ENCODE results near the gene MLLT6. TPM values are rescaled to one million over a fixed set of nuclear protein-coding genes. Genes with fewer than 3 reads are reported as not detected.
A peak's percentile ranks its signal among the peaks of the same experiment; 100 is the strongest.

MLLT6 gene
- total and polyA plus RNA-seq, 9 donors = 52.3 to 278 (median 170) TPM

DNA sequence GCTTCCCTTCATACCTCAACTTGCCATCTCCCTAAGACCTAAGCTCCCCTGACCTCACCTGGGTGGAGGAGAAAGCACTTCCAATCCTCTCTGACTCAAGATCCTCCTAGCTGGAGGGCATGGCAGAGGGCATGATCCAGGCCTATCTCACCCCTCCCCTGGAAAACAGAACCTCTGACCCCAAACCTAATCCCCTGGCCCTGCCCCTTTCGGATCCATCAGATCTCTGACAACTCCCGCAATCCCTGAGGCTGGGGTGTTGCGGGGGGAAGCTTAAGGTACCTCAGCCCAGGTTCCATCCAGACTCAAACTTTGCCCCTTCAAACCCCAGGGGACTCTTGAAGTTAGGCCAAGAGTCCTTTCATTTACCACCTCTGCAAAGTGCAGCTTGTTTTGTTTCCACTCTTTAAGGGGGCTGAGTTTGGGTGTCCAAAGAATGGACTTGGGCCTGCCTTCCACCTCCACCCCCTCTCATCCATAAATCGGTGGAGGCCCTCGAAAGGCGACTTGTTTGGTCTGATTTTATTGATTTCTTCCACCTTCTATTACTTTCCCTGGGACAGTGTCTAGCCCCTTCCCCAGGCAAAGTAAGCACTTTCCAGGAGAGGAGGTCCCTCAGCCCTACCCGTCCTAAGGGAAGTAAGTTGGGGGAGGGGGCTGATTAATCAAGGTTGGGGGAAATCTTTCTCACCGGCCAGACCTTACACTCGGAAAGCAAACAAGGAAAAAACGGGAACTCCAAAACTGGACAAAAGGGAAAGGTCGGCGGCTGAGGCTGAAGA is 32.9 kb upstream of the MLLT6 start:
- Histone ChIP-seq H3K4me1 (ENCODE audit: insufficient read depth) (no peaks in the 10 kb centered on the region), H3K36me3 (no peaks in the 10 kb centered on the region), H3K9me3 (no peaks in the 10 kb centered on the region), H3K4me3 (no peak overlapping the region), H3K27ac (no peak overlapping the region), H3K27me3 (no peaks in the 10 kb centered on the region)
- 80 to 86% (median 81%) methylated on average over 12 of the region's 12 CpGs for WGBS, 3 donors
- TF ChIP-seq, protein P1, sequence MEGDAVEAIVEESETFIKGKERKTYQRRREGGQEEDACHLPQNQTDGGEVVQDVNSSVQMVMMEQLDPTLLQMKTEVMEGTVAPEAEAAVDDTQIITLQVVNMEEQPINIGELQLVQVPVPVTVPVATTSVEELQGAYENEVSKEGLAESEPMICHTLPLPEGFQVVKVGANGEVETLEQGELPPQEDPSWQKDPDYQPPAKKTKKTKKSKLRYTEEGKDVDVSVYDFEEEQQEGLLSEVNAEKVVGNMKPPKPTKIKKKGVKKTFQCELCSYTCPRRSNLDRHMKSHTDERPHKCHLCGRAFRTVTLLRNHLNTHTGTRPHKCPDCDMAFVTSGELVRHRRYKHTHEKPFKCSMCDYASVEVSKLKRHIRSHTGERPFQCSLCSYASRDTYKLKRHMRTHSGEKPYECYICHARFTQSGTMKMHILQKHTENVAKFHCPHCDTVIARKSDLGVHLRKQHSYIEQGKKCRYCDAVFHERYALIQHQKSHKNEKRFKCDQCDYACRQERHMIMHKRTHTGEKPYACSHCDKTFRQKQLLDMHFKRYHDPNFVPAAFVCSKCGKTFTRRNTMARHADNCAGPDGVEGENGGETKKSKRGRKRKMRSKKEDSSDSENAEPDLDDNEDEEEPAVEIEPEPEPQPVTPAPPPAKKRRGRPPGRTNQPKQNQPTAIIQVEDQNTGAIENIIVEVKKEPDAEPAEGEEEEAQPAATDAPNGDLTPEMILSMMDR (IDR thresholded peaks at IDR 0.05) = no peak
- TF ChIP-seq POLR2A (IDR thresholded peaks at IDR 0.05) (no peak), EP300 (IDR thresholded peaks at IDR 0.05) (no peak)
- intact Hi-C loops (cut with DNase I) = no loop called here
- DNase-seq = no peak

- Histone ChIP-seq H3K36me3 (no peaks in the 10 kb centered on the region), H3K27me3 (no peaks in the 10 kb centered on the region), H3K4me3 (no peak overlapping the region), H3K4me1 (ENCODE audit: insufficient read depth) (no peaks in the 10 kb centered on the region), H3K9me3 (no peaks in the 10 kb centered on the region), H3K27ac (no peak overlapping the region)
- TF ChIP-seq, protein P1 (IDR thresholded peaks at IDR 0.05) = no peak
- no peak for TF ChIP-seq EP300 (IDR thresholded peaks at IDR 0.05)
- TF ChIP-seq POLR2A (IDR thresholded peaks at IDR 0.05) = no peak
- peak in 2 of 5 donors; percentile 28 to 47 for DNase-seq
- WGBS, 3 donors = 17 to 21% (median 18%) methylated on average over 43 to 46 of the region's 46 CpGs
- intact Hi-C loops (cut with DNase I) = no loop called here
These were observed 32.0 kb upstream of the MLLT6 start for GRCh38 chr17:38672788-38673706.

DNA sequence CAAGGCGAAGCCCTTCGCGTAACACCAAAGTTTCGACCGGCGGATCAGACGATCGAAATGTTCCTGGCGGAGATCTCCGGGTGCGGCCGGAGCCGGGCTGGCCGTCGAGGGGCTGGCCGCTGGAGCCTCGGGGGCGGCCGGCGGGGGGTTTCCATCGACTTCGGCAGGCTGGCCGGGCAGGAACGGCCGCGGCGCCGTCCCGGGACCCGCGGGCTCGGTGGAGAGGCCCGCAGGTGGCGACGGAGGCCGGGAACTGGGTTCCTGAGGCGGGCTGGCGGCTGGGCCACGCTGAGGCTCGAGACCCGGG is 31.4 kb upstream of the MLLT6 start:
- H3K9me3 ChIP-seq = no peaks in the 10 kb centered on the region
- H3K4me3 ChIP-seq = peak overlapping the region; percentile 25
- TF ChIP-seq POLR2A (IDR thresholded peaks at IDR 0.05) (no peak), EP300 (IDR thresholded peaks at IDR 0.05) (no peak)
- TF ChIP-seq, protein P1 (IDR thresholded peaks at IDR 0.05) = no peak
- H3K27ac ChIP-seq = no peak overlapping the region
- H3K4me1 ChIP-seq (ENCODE audit: insufficient read depth) = no peaks in the 10 kb centered on the region
- intact Hi-C loops (cut with DNase I) = no loop called here
- 0 to 1% (median 0%) methylated on average over 20 to 41 of the region's 41 CpGs for WGBS, 3 donors
- DNase-seq = peak in 4 of 5 donors; percentile 36 to 60 (median 46)
- no peaks in the 10 kb centered on the region for H3K36me3 ChIP-seq
- no peaks in the 10 kb centered on the region for H3K27me3 ChIP-seq

DNA sequence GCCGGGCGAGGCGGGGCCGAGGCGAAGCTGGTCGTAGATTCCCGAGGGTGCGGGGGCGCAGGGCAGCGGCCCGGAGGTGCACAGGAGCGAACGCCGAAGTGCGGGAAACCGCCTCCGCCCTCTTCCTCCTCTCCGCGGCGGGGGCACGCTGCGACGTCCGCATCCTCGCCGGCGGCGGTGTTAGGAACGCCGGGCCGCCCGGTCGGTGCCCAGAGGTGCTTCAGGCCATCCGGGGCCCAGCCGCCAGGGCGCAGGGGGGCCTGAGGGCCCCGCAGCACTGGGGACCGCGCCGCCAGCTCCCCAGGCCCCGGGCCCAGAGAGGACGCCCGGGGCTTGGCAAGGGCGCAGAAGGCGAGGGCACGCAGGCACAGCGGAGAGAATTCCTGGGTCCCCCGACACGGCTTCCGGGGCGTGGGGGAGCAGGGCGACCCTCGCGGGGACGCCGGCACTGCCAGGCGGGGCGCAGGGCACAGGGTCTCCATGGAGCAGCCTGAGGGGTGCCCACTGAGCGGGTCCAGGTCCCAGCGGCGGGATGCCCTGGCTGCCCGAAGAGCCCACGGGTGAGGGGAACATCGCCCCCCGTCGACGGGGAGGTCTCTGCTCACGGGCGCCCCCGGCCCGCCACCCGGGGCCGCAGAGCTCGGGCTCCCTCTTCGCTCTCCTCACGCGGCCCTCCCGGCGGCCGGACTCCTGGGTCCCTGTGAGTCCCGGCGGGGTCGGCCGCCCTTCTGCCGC is 30.9 kb upstream of the MLLT6 start:
- H3K4me3 ChIP-seq = peak overlapping the region; percentile 25
- peak in 4 of 5 donors; percentile 17 to 45 (median 38) for DNase-seq
- 1 to 2% (median 1%) methylated on average over 34 to 85 of the region's 85 CpGs for WGBS, 3 donors
- H3K4me1 ChIP-seq (ENCODE audit: insufficient read depth) = no peaks in the 10 kb centered on the region
- H3K27ac ChIP-seq = no peak overlapping the region
- H3K27me3 ChIP-seq = no peaks in the 10 kb centered on the region
- intact Hi-C loops (cut with DNase I) = no loop called here
- TF ChIP-seq, protein P1 (IDR thresholded peaks at IDR 0.05) = no peak
- TF ChIP-seq EP300 (IDR thresholded peaks at IDR 0.05) = no peak
- TF ChIP-seq POLR2A (IDR thresholded peaks at IDR 0.05) = no peak
- H3K36me3 ChIP-seq = no peaks in the 10 kb centered on the region
- H3K9me3 ChIP-seq = no peaks in the 10 kb centered on the region

Data from ovary (tissue), 9 donors.